Testis (tissue), 3 donors: ENCODE results near the gene CES4A. TPM values are rescaled to one million over a fixed set of nuclear protein-coding genes. Genes with fewer than 3 reads are reported as not detected.
"Not testable (repeated sequence)": the region's sequence is repeated elsewhere in the genome, so short reads cannot be mapped to it uniquely, and the experiment has no call there.

Experiments used
- DNase-seq: peaks from one replicate; pipeline ENCODE4 v3.0.0-alpha.2; 2019
- H3K27ac ChIP-seq, 2 donors: fragments of 200-600 bp; sonication (generic); one replicate each; pipeline ENCODE4 v1.5.1; 2019
- H3K27me3 ChIP-seq: fragments of 200-600 bp; sonication (generic); one replicate; pipeline ENCODE4 v1.5.1; 2019
- H3K36me3 ChIP-seq: fragments of 200-600 bp; sonication (generic); one replicate; pipeline ENCODE4 v1.5.1; 2017; ENCODE audit warnings: low read depth; ENCODE audit errors: missing control alignments
- H3K4me1 ChIP-seq: fragments of 200-600 bp; sonication (generic); one replicate; pipeline ENCODE4 v1.5.1; 2019
- H3K4me3 ChIP-seq, 2 donors: fragments of 200-600 bp; sonication (generic); one replicate each; pipeline ENCODE4 v1.5.1; 2017 to 2019
- H3K9me3 ChIP-seq: fragments of 200-600 bp; sonication (generic); one replicate; pipeline ENCODE4 v1.5.1; 2017
- CTCF ChIP-seq, 3 experiments: fragments of 450-650 bp in 2 of 3; fragments of 200-600 bp in 1 of 3; sonication (generic) in 1 of 3; IDR thresholded peaks; one replicate each; pipeline ENCODE4 v1.5.1; 2016 to 2019; ENCODE audit warnings: antibody characterized with exemption in 3 of 3, mild to moderate bottlenecking in 2 of 3, moderate library complexity in 1 of 3
- POLR2A ChIP-seq: fragments of 450-650 bp; IDR thresholded peaks from one replicate; pipeline ENCODE4 v1.6.1; 2017; ENCODE audit warnings: antibody characterized with exemption, mild to moderate bottlenecking, moderate library complexity
- WGBS, 2 donors: methylation state at CpG; one replicate each; pipeline ENCODE4 v1.1.5; 2018; 5-methylcytosine and 5-hydroxymethylcytosine counted together
- intact Hi-C: fragments of 100-400 bp; cut with DNase I; formaldehyde crosslinking; loops from one replicate; pipeline ENCODE4 v1.15.1; 2023; ENCODE audit warnings: low total_unique reads
- polyA plus RNA-seq: library from polyadenylated mRNA; stranded (reverse); fragments of 350-450 nt; fragmentation: Illumina TruSeq; extraction: RNeasy Lipid Tissue Mini Kit (QIAGEN cat#74804); gene quantifications from one replicate; pipeline ENCODE4 v1.2.3, GENCODE V29; 2014; ENCODE audit warnings: low read depth, low replicate concordance; ENCODE audit not compliant: insufficient read depth
- total RNA-seq, 2 donors: library from RNA; depleted of rRNA; stranded (reverse); fragments of >200 nt; gene quantifications; one replicate each; pipeline ENCODE4 v1.2.3, GENCODE V29; 2016

Gene CES4A
- total and polyA plus RNA-seq, 3 donors from 2014 or later: 12.2 to 25.0 (median 17.0) TPM

- Histone ChIP-seq H3K27ac (no peak overlapping the region), H3K36me3 (no peaks in the 10 kb centered on the region), H3K4me1 (no peaks in the 10 kb centered on the region), H3K4me3 (no peak overlapping the region), H3K9me3 (no peaks in the 10 kb centered on the region), H3K27me3 (no peaks in the 10 kb centered on the region)
- intact Hi-C loops: no loop called here
- WGBS, 2 donors: 87 to 89% methylated on average over 5 of the region's 5 CpGs
- no peak for DNase-seq
- TF ChIP-seq POLR2A (no peak), CTCF (IDR thresholded peaks at IDR 0.05) (no peak)
Measured at GRCh38 chr16:67036323-67036741, 47.9 kb downstream of the CES4A start.

DNA sequence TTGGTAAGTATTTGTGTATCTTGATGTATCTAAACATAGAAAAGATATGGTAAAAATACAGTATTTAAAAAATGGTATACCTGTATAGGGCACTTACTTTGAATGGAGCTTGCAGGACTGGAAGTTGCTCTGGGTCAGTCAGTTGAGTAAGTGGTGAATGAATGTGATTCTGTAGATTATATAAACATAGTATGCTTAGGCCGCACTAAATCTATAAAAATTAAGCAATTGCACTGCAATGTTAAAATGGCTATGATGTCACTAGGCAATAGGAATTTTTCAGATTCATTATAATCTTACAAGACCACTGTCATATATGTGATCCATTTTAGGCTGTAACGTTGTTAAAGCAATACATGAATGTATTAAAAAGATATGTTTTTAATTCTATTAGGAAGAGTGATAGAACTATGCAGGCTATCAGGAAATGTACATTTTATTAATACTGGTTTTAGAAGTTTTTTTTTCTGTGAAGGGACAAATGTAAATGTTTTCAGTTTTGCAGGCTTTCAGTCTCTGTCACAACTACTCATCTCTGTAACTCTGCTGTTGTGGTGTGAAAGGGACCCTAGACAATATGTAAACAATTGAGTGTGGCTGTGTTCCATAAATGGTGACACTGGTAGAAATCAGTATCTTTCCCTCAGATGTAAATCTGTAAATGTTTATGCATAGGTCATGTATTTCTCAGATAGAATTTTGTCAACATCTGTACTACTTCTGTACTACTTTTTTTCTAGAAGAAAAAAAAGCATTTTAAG, 51.1 kb downstream of the CES4A start:
- intact Hi-C loops: no loop called here
- DNase-seq: no peak
- no peaks in the 10 kb centered on the region for H3K4me1 ChIP-seq
- WGBS, 2 donors: 92 to 96% methylated on average over 2 of the region's 2 CpGs
- no peak overlapping the region for H3K4me3 ChIP-seq
- H3K27me3 ChIP-seq: no peaks in the 10 kb centered on the region
- H3K36me3 ChIP-seq: no peaks in the 10 kb centered on the region
- TF ChIP-seq CTCF (IDR thresholded peaks at IDR 0.05) (no peak), POLR2A (no peak)
- H3K9me3 ChIP-seq: no peaks in the 10 kb centered on the region
- H3K27ac ChIP-seq: no peak overlapping the region

GRCh38 chr16:67040166-67040565, 51.8 kb downstream of the CES4A start:
- Histone ChIP-seq H3K27ac (no peak overlapping the region), H3K4me1 (no peaks in the 10 kb centered on the region), H3K27me3 (no peaks in the 10 kb centered on the region), H3K9me3 (no peaks in the 10 kb centered on the region), H3K36me3 (no peaks in the 10 kb centered on the region), H3K4me3 (no peak overlapping the region)
- DNase-seq: no peak
- WGBS, 2 donors: 83 to 88% methylated on average over 2 of the region's 2 CpGs
- TF ChIP-seq POLR2A: no peak
- TF ChIP-seq CTCF (IDR thresholded peaks at IDR 0.05): no peak
- intact Hi-C loops: no loop called here

DNA sequence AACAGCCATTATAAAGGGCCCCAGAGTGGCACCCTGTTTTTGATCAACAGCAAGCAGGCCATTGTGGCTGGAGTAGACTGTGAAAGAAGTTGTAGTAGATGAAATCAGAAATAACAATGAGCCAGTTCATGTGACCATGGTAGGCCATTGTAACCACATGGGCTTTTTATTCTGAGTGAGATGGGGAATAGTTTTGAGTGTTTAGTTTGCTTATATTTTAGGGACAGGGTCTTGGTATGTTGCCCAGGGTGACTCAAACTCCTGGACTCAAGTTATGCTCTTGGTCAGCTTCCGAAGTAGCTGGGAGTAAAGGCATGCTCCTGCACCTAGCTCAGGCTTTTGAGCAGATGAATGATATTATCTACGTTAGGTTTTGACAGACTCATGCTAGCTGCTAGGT, 52.5 kb downstream of the CES4A start:
- Histone ChIP-seq H3K27ac (no peak overlapping the region), H3K27me3 (no peaks in the 10 kb centered on the region), H3K9me3 (no peaks in the 10 kb centered on the region), H3K4me1 (no peaks in the 10 kb centered on the region), H3K36me3 (no peaks in the 10 kb centered on the region), H3K4me3 (no peak overlapping the region)
- intact Hi-C loops: no loop called here
- no peak for DNase-seq
- TF ChIP-seq CTCF (IDR thresholded peaks at IDR 0.05) (no peak), POLR2A (no peak)
- 94 to 100% methylated on average over 2 of the region's 2 CpGs for WGBS, 2 donors

DNA sequence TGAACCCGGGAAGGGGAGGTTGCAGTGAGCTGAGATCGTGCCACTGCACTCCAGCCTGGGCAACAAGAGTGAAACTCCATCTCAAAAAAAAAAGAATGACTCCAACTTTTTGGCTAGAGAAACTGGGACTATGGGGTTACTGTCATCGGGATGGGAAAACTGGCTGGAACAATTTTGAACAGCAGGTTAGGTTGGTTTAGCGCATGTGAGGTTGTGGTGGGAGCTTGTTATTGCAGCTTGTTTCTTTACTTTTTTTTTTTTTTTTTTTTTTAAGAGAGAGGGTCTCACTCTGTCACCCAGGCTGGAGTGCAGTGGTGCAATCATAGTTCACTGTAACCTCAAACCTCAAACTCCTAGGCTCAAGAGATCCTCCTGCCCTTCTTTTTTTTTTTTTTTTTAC, 53.1 kb downstream of the CES4A start:
- DNase-seq, H3K27me3 ChIP-seq, H3K9me3 ChIP-seq, intact Hi-C loops, H3K27ac ChIP-seq, H3K36me3 ChIP-seq, H3K4me1 ChIP-seq, H3K4me3 ChIP-seq: not testable (repeated sequence)
- WGBS, 2 donors: 97 to 98% methylated on average over 4 of the region's 4 CpGs
